ENCODE results near the gene SYNE3. TPM values are rescaled to one million over a fixed set of nuclear protein-coding genes. Genes with fewer than 3 reads are reported as not detected.
A peak's percentile ranks its signal among the peaks of the same experiment; 100 is the strongest.

SYNE3 gene
- total RNA-seq, 4 donors from 2014 or later, result 13.8 to 26.2 (median 15.2) TPM

DNA sequence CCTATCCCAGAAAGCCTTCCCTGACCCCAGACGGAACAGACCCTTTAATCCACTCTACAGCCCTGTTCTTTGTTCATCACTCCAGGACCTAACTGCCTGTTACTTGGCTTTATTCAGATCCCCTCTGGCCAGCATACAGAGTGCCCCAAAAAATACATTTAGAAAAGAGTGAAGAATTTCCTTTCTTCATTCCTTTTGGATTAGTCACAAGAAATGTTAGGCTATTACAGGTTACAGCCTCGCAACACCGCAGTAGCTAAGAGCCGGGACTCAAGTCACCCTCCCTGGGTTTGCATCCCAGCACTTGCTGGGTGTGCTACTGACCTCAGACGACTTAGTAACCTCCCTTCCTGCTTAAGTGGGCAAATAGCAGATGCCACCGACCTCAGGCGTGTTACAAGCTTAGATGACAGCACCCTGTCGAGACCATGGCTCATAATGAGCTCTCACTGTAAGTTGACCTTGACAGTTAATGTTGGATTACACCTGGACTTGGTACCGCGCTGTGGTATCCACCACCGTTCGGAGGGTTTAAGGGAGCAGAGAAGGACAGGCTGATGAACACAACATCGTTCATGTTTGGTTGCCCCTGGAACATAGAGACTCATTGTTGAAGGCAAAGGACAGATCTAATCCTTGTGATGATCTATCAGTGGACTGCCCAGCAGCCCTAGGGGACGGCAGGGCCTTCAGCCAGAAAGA is 31.3 kb upstream of the SYNE3 start:
- TF ChIP-seq, protein P1, sequence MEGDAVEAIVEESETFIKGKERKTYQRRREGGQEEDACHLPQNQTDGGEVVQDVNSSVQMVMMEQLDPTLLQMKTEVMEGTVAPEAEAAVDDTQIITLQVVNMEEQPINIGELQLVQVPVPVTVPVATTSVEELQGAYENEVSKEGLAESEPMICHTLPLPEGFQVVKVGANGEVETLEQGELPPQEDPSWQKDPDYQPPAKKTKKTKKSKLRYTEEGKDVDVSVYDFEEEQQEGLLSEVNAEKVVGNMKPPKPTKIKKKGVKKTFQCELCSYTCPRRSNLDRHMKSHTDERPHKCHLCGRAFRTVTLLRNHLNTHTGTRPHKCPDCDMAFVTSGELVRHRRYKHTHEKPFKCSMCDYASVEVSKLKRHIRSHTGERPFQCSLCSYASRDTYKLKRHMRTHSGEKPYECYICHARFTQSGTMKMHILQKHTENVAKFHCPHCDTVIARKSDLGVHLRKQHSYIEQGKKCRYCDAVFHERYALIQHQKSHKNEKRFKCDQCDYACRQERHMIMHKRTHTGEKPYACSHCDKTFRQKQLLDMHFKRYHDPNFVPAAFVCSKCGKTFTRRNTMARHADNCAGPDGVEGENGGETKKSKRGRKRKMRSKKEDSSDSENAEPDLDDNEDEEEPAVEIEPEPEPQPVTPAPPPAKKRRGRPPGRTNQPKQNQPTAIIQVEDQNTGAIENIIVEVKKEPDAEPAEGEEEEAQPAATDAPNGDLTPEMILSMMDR (IDR thresholded peaks at IDR 0.05), result peak in 1 of 3 donors; percentile 33
- no peak for TF ChIP-seq POLR2A (IDR thresholded peaks at IDR 0.05)
- 83 to 84% methylated on average over 14 of the region's 14 CpGs for WGBS, 2 donors

DNA sequence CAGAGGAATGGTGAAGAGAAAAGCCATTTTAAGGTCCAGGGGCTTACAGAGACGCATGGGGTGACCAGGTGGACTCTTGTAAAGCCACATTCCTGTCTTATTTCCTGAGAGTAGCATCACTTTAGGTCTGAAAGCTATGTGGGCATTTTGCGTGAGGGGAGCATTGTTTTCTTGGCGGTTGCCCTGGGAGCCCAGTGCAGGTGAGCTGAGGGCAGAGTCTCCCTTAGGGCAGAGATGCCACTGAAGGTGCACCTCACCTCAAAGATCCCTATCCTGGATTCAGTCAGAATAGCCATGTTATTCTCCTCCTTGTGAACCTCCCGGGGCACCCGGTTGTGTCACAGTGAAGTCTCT is 30.8 kb upstream of the SYNE3 start:
- TF ChIP-seq, protein P1 (IDR thresholded peaks at IDR 0.05), result no peak
- no peak for TF ChIP-seq POLR2A (IDR thresholded peaks at IDR 0.05)

More for the DNA sequence above, 31.3 kb upstream of the SYNE3 start:
- peak in 1 of 2 donors; percentile 64 for DNase-seq (ENCODE audit: low spot score in 2 of 2)
- no peak overlapping the region for H3K4me3 ChIP-seq (ENCODE audit: low read depth, poor library complexity, severe bottlenecking)
- intact Hi-C loops (cut with DNase I; ENCODE audit: low total_unique reads), result no loop called here

GRCh38 chr14:95545515-95546168 is 29.2 kb upstream of the SYNE3 start:
- H3K4me3 ChIP-seq (ENCODE audit: low read depth, poor library complexity, severe bottlenecking), result no peak overlapping the region
- 75 to 76% methylated on average over 5 of the region's 5 CpGs for WGBS, 2 donors
- TF ChIP-seq, protein P1 (IDR thresholded peaks at IDR 0.05), result no peak
- TF ChIP-seq POLR2A (IDR thresholded peaks at IDR 0.05), result no peak
- DNase-seq (ENCODE audit: low spot score in 2 of 2), result no peak
- intact Hi-C loops (cut with DNase I; ENCODE audit: low total_unique reads), result no loop called here

More for the DNA sequence above, 30.8 kb upstream of the SYNE3 start:
- WGBS, 2 donors, result 84 to 94% methylated on average over 5 of the region's 5 CpGs
- no peak overlapping the region for H3K4me3 ChIP-seq (ENCODE audit: low read depth, poor library complexity, severe bottlenecking)
- peak in 1 of 2 donors; percentile 20 for DNase-seq (ENCODE audit: low spot score in 2 of 2)
- intact Hi-C loops (cut with DNase I; ENCODE audit: low total_unique reads), result no loop called here

DNA sequence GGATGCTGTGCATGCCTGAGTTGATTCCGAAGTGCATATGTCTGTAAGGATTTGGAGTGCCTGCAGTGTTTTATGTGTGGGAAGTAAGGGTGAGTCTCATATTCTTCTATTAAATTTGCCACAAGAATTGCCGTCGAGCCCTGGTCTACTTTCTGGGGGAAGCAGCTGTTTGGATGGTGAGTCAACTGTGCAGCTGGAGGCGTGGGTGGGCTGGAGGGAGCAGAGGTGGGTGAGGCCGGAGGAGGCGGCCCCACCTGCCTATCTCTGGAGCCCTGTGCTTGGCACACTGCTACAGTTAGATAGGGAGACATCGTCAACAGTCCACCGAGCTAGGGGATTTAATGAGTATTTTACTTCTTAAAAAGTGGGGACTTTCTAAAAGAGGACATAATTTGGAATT is 28.1 kb upstream of the SYNE3 start:
- intact Hi-C loops (cut with DNase I; ENCODE audit: low total_unique reads), result no loop called here
- WGBS, 2 donors, result 77 to 84% methylated on average over 8 of the region's 8 CpGs
- TF ChIP-seq POLR2A (IDR thresholded peaks at IDR 0.05), result no peak
- TF ChIP-seq, protein P1 (IDR thresholded peaks at IDR 0.05), result no peak

DNA sequence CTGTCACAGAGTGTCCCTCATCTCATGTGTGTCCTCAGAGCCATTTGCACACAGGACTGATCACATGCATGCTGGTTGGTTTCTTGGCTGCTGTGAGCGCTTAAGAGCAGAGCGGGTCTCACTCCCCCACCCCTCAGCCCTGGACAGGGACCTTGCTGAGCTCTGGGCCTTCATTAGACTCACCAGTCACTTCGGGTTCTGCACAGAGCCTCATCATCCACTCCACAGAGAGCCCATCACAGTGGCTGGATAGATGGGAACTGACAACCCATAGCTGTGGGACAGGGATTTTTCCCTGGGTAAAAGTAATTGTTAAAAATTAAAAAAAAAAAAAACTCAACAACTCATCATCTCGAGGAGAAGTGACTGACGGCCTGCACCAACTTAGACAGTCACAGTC is 26.6 kb upstream of the SYNE3 start:
- intact Hi-C loops (cut with DNase I; ENCODE audit: low total_unique reads), result no loop called here
- TF ChIP-seq POLR2A (IDR thresholded peaks at IDR 0.05), result no peak
- TF ChIP-seq, protein P1 (IDR thresholded peaks at IDR 0.05), result no peak
- DNase-seq (ENCODE audit: low spot score in 2 of 2), result peak in 1 of 2 donors; percentile 45
- WGBS, 2 donors, result 95% methylated on average over 5 of the region's 5 CpGs
- no peak overlapping the region for H3K4me3 ChIP-seq (ENCODE audit: low read depth, poor library complexity, severe bottlenecking)

More for the DNA sequence above, 28.1 kb upstream of the SYNE3 start:
- no peak for DNase-seq (ENCODE audit: low spot score in 2 of 2)
- H3K4me3 ChIP-seq (ENCODE audit: low read depth, poor library complexity, severe bottlenecking), result no peak overlapping the region
